ENCODE data around the gene CMTM6.
"Not testable (repeated sequence)": the region's sequence is repeated elsewhere in the genome, so short reads cannot be mapped to it uniquely, and the experiment has no call there.

CMTM6 gene

DNA sequence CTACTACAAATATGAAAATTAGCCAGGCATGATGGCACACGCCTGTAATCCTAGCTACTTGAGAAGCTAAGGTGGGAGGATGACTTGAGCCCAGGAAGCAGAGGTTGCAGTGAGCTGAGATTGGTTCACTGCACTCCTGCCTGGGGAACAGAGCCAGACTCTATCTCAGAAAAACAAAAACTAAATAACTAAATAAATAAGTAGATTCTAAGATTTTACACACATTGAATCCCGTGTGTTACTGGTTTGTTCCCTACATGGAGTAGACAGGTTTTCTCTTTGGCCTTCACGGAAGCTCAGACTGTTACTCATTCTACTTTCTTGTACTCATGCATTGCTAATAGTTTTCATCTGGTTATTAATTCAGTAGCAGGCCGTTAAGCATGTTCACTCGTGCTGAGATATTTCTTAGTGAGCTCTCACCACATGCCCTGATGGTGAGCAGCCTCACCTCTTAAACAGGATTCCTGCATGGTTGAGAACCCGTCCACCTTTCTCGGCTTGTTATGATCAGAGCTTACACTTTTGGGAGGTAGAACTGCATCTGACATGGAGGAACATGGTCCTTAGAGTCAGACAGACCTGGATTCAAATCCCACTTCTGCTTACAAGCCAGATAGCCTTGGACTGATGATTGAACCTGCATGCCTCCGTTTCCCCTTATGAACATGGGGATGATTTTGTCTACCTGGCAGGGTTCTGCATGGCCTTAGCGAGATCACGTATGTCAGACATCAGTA lies 61.9 kb downstream of the CMTM6 start:
- DNase-seq (ENCODE audit: insufficient read length, low spot score) (no peak), FAIRE-seq (no peak)
- TF ChIP-seq, protein P1, sequence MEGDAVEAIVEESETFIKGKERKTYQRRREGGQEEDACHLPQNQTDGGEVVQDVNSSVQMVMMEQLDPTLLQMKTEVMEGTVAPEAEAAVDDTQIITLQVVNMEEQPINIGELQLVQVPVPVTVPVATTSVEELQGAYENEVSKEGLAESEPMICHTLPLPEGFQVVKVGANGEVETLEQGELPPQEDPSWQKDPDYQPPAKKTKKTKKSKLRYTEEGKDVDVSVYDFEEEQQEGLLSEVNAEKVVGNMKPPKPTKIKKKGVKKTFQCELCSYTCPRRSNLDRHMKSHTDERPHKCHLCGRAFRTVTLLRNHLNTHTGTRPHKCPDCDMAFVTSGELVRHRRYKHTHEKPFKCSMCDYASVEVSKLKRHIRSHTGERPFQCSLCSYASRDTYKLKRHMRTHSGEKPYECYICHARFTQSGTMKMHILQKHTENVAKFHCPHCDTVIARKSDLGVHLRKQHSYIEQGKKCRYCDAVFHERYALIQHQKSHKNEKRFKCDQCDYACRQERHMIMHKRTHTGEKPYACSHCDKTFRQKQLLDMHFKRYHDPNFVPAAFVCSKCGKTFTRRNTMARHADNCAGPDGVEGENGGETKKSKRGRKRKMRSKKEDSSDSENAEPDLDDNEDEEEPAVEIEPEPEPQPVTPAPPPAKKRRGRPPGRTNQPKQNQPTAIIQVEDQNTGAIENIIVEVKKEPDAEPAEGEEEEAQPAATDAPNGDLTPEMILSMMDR (IDR thresholded peaks at IDR 0.05; ENCODE audit: insufficient read depth, missing control alignments), result no peak

DNA sequence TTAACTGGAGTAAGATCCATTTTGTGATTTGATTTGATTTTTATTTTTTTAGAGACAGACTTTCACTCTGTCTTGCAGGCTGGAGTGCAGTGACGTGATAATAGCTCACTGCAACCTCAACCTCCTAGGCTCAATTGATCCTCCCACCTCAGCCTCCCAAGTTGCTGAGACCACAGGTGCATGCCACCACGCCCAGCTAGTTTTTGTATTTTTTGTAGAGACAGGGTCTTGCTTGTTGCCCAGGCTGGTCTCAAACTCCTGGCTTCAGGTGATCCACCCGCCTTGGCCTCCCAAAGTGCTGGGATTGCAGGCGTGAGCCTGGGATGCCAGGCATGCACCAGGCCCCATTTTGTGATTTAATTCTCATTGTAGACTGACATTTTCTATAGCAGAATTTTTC lies 63.2 kb downstream of the CMTM6 start:
- FAIRE-seq; DNase-seq (ENCODE audit: insufficient read length, low spot score): not testable (repeated sequence)

DNA sequence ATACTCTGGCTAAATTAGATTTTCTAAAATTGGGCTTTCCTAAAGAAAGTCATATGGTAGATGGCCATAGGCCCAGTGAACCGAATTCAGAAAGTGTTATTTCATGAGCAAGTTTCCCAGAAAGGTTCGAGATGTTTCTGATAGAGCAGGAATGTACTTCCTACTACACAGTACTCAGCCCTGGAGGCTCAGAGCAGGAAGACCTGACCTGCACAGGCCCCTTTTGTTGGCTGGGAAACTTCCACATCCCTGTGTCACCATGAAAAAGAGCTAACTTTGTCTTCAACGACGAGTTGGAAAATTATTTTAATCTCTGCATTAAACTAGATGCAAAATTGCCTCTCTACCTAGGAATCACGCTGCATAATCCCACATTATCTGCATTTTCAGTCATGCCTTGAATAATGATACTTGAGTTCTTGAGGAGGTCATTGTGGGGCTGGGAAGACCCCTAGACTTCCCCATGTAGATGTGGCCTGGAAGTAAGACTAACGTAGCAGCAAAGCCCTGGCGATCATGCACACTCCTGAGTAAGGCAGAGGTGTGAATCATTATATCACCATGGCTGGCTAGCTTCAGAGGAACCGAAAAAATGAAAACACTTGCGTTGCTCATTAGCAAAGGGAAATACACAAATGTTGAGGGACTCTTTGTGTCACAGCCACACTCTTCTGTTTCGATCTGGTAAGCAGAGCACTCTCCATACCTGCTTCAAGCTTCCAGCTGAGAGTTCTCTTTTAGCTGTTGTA lies 63.9 kb downstream of the CMTM6 start:
- DNase-seq (ENCODE audit: insufficient read length, low spot score) (no peak), FAIRE-seq (no peak)
- TF ChIP-seq, protein P1 (IDR thresholded peaks at IDR 0.05; ENCODE audit: insufficient read depth, missing control alignments), result no peak

DNA sequence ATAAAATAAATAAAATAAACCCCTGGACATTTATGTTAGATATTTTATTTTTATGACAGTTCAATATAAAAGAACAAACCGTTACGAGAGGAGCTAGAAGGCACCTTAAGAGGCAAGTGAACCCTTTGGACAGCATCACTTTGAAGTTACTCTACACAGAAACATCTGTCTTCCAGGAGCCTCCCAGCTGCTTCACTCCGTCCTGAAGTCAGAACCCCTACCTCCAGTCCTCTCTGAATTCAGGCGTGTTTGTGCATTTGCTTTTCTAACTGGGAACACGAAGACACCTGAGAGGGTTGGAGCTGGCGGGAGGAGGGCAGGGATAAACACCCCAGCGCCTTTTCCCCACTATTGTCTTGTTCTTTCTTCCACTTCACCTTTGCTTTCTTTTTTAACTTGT lies 64.8 kb downstream of the CMTM6 start:
- TF ChIP-seq, protein P1 (IDR thresholded peaks at IDR 0.05; ENCODE audit: insufficient read depth, missing control alignments), result no peak
- no peak for FAIRE-seq
- no peak for DNase-seq (ENCODE audit: insufficient read length, low spot score)

DNA sequence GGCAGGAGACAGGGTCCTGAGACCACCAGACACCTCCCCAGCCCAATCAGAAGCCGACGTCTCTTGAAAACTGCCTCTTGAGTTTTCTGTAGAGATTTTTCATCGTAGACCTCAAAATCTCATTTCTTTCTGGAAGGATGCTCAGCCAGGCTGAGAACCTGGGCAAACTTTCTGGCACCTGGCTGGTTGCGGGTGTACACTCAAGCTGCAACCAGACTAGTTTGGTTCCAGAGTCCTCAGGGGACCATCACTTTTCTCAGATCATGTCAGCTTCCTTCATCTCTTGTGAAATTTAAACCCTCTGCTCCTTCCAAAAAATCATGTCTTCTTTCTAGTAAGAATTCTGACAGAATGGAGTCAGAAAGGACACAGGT lies 65.8 kb downstream of the CMTM6 start:
- DNase-seq (ENCODE audit: insufficient read length, low spot score) (no peak), FAIRE-seq (no peak)
- TF ChIP-seq, protein P1 (IDR thresholded peaks at IDR 0.05; ENCODE audit: insufficient read depth, missing control alignments), result no peak

DNA sequence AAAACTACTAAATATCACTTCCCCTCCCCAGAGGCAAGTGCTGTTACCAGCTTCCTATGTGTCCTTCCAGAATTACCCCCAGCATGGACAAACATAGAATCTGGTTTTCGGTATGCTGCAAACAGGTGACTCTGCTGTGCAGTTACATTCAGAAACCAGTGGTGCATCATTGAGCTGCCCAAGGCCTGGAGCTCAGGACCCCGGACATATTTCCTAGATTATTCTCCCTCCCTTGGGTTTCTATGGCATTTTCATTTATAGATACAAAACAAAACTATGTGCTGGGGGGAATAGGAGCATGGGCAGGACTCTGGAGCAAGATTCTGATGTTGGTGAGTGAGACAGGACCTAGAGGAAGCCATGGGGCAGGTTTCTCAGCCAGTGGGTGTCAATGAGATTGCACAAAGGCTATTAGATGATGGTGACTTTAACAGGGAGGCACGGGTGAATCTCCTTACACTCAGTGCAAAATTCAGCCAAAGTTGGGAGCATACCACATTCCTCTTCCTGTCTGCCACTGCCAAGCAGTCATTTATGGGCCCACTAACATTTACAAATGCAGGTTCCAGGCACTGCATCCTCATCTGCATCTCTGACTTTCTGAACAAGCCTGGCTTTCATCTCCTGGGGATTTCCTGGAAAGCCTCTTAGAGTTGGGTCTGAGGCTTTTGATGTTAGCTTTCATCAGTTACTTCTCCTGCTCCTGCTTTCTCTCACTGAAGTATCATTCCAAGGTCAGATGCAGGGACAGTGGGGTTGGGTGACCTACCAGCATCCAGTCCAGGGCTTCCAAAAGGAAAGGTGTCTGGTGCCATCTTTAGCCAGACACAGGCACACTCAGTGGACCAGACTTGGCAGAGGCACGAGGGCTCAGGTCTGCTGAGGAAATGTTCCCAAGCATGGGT lies 66.5 kb downstream of the CMTM6 start:
- TF ChIP-seq, protein P1 (IDR thresholded peaks at IDR 0.05; ENCODE audit: insufficient read depth, missing control alignments), result no peak
- FAIRE-seq, result no peak
- DNase-seq (ENCODE audit: insufficient read length, low spot score), result no peak

DNA sequence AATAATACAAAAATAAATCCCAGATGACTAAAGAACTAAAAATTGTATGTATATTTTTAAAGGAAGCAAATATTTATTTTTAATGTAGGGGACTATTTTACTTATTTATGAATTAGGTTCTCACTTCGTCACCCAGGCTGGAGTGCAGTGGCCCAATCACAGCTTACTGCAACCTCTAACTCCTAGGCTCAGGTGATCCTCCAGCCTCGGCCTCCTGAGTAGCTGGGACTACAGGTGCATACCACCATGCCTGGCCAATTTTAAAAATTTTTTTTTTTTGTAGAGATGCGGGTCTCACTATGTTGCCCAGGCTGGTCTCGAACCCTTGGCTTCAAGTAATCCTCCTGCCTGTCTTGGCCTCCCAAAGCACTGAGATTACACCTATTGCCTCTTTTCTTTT lies 68.4 kb downstream of the CMTM6 start:
- TF ChIP-seq, protein P1 (IDR thresholded peaks at IDR 0.05; ENCODE audit: insufficient read depth, missing control alignments), result no peak
- DNase-seq (ENCODE audit: insufficient read length, low spot score), result no peak
- no peak for FAIRE-seq
